ENCODE results near the gene OR51D1. TPM values are rescaled to one million over a fixed set of nuclear protein-coding genes. Genes with fewer than 3 reads are reported as not detected.

The OR51D1 gene
- total RNA-seq, 3 donors from 2014 or later, result not detected

- ATAC-seq (peak; percentile 82), DNase-seq (peak in 1 of 3 donors; percentile 50)
- no peaks in the 10 kb centered on the region for H3K9me3 ChIP-seq
- intact Hi-C loops (cut with DNase I, micrococcal nuclease), result no loop called here
- no peaks in the 10 kb centered on the region for H3K4me1 ChIP-seq (ENCODE audit: low read depth)
- no peaks in the 10 kb centered on the region for H3K36me3 ChIP-seq (ENCODE audit: low read depth)
- no peak overlapping the region for H3K4me3 ChIP-seq
- no peak for TF ChIP-seq CTCF (IDR thresholded peaks at IDR 0.05)
These were observed 17.8 kb upstream of the OR51D1 start for GRCh38 chr11:4619514-4619913.

- DNase-seq, result peak in 1 of 3 donors; percentile 88
- intact Hi-C loops (cut with DNase I, micrococcal nuclease), result no loop called here
- H3K4me3 ChIP-seq, result no peak overlapping the region
- no peaks in the 10 kb centered on the region for H3K36me3 ChIP-seq (ENCODE audit: low read depth)
- TF ChIP-seq CTCF (IDR thresholded peaks at IDR 0.05), result no peak
- H3K9me3 ChIP-seq, result peaks cover 5% of the 10 kb centered on the region
- no peaks in the 10 kb centered on the region for H3K4me1 ChIP-seq (ENCODE audit: low read depth)
- peak; percentile 84 for ATAC-seq
These were observed 10.8 kb upstream of the OR51D1 start for GRCh38 chr11:4626207-4627099.

GRCh38 chr11:4636136-4636535, 1.1 kb upstream of the OR51D1 start:
- DNase-seq (no peak), ATAC-seq (no peak)
- Histone ChIP-seq H3K4me3 (no peak overlapping the region), H3K36me3 (ENCODE audit: low read depth) (no peaks in the 10 kb centered on the region), H3K4me1 (ENCODE audit: low read depth) (no peaks in the 10 kb centered on the region), H3K9me3 (no peaks in the 10 kb centered on the region)
- TF ChIP-seq CTCF (IDR thresholded peaks at IDR 0.05), result no peak
- intact Hi-C loops (cut with DNase I, micrococcal nuclease), result loop anchor here (5.0 to 10.0 kb wide), 3 partner anchors 191 to 369 kb away; partner anchors contain the start of gene OR51L1 (in 1 of the 2)

- no peaks in the 10 kb centered on the region for H3K9me3 ChIP-seq
- H3K36me3 ChIP-seq (ENCODE audit: low read depth), result no peaks in the 10 kb centered on the region
- no peak for DNase-seq
- no peak for TF ChIP-seq CTCF (IDR thresholded peaks at IDR 0.05)
- intact Hi-C loops (cut with DNase I, micrococcal nuclease), result loop anchor here (5.0 to 10.0 kb wide), 3 partner anchors 190 to 367 kb away; partner anchors contain the start of gene OR51L1 (in 1 of the 2)
- no peak overlapping the region for H3K4me3 ChIP-seq
- no peak for ATAC-seq
- no peaks in the 10 kb centered on the region for H3K4me1 ChIP-seq (ENCODE audit: low read depth)
These were observed 378 bp downstream of the OR51D1 start for GRCh38 chr11:4637662-4638047.

DNA sequence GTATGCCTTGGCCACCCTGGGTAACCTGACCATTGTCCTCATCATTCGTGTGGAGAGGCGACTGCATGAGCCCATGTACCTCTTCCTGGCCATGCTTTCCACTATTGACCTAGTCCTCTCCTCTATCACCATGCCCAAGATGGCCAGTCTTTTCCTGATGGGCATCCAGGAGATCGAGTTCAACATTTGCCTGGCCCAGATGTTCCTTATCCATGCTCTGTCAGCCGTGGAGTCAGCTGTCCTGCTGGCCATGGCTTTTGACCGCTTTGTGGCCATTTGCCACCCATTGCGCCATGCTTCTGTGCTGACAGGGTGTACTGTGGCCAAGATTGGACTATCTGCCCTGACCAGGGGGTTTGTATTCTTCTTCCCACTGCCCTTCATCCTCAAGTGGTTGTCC, 2.7 kb downstream of the OR51D1 start:
- no peaks in the 10 kb centered on the region for H3K4me1 ChIP-seq (ENCODE audit: low read depth)
- H3K36me3 ChIP-seq (ENCODE audit: low read depth), result no peaks in the 10 kb centered on the region
- intact Hi-C loops (cut with DNase I, micrococcal nuclease), result loop anchor here (5.0 to 10.0 kb wide), 3 partner anchors 187 to 365 kb away; partner anchors contain the start of gene OR51L1 (in 1 of the 2)
- ATAC-seq (no peak), DNase-seq (no peak)
- no peak for TF ChIP-seq CTCF (IDR thresholded peaks at IDR 0.05)
- no peak overlapping the region for H3K4me3 ChIP-seq
- no peaks in the 10 kb centered on the region for H3K9me3 ChIP-seq
